ENCODE data around the gene CASKIN2. TPM values are rescaled to one million over a fixed set of nuclear protein-coding genes. Genes with fewer than 3 reads are reported as not detected.

Gene CASKIN2
- total and polyA plus RNA-seq, 4 donors: 2.3 to 12.1 (median 8.6) TPM

GRCh38 chr17:75555679-75556153, 40.4 kb upstream of the CASKIN2 start:
- Histone ChIP-seq H3K9me3 (ENCODE audit: control insufficient read depth in 4 of 4, low read length in 3 of 4) (no peaks in the 10 kb centered on the region), H3K4me1 (ENCODE audit: control insufficient read depth in 4 of 4, insufficient read depth in 4 of 4, low read length in 3 of 4) (peaks cover 18 to 48% (median 42%) of the 10 kb centered on the region in 4 donors), H3K27ac (ENCODE audit: low read depth in 1 of 2, low read length in 2 of 2) (peak overlapping the region in 1 of 2 donors; percentile 9), H3K27me3 (ENCODE audit: control insufficient read depth in 4 of 4, insufficient read depth in 4 of 4, low read length in 3 of 4) (no peaks in the 10 kb centered on the region), H3K9ac (ENCODE audit: low read depth in 1 of 2, low read length in 2 of 2) (no peak overlapping the region), H3K36me3 (ENCODE audit: control insufficient read depth in 4 of 4, insufficient read depth in 3 of 4, low read depth in 1 of 4, low read length in 3 of 4) (peaks cover 0 to 2% (median 0%) of the 10 kb centered on the region in 4 donors), H3K4me3 (ENCODE audit: low read depth in 1 of 3, low read length in 3 of 3) (no peak overlapping the region)
- WGBS: 69% methylated on average over 21 of the region's 21 CpGs
- DNase-seq (ENCODE audit: low spot score): no peak
- TF ChIP-seq, protein P1, sequence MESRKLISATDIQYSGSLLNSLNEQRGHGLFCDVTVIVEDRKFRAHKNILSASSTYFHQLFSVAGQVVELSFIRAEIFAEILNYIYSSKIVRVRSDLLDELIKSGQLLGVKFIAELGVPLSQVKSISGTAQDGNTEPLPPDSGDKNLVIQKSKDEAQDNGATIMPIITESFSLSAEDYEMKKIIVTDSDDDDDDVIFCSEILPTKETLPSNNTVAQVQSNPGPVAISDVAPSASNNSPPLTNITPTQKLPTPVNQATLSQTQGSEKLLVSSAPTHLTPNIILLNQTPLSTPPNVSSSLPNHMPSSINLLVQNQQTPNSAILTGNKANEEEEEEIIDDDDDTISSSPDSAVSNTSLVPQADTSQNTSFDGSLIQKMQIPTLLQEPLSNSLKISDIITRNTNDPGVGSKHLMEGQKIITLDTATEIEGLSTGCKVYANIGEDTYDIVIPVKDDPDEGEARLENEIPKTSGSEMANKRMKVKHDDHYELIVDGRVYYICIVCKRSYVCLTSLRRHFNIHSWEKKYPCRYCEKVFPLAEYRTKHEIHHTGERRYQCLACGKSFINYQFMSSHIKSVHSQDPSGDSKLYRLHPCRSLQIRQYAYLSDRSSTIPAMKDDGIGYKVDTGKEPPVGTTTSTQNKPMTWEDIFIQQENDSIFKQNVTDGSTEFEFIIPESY (IDR thresholded peaks at IDR 0.05): no peak
- TF ChIP-seq, protein P2, sequence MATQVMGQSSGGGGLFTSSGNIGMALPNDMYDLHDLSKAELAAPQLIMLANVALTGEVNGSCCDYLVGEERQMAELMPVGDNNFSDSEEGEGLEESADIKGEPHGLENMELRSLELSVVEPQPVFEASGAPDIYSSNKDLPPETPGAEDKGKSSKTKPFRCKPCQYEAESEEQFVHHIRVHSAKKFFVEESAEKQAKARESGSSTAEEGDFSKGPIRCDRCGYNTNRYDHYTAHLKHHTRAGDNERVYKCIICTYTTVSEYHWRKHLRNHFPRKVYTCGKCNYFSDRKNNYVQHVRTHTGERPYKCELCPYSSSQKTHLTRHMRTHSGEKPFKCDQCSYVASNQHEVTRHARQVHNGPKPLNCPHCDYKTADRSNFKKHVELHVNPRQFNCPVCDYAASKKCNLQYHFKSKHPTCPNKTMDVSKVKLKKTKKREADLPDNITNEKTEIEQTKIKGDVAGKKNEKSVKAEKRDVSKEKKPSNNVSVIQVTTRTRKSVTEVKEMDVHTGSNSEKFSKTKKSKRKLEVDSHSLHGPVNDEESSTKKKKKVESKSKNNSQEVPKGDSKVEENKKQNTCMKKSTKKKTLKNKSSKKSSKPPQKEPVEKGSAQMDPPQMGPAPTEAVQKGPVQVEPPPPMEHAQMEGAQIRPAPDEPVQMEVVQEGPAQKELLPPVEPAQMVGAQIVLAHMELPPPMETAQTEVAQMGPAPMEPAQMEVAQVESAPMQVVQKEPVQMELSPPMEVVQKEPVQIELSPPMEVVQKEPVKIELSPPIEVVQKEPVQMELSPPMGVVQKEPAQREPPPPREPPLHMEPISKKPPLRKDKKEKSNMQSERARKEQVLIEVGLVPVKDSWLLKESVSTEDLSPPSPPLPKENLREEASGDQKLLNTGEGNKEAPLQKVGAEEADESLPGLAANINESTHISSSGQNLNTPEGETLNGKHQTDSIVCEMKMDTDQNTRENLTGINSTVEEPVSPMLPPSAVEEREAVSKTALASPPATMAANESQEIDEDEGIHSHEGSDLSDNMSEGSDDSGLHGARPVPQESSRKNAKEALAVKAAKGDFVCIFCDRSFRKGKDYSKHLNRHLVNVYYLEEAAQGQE (IDR thresholded peaks at IDR 0.05): no peak
- TF ChIP-seq RXRA (IDR thresholded peaks at IDR 0.05) (peak; percentile 78 to 83), FOXA1 (IDR thresholded peaks at IDR 0.05) (no peak), SP1 (IDR thresholded peaks at IDR 0.05) (no peak), EGR1 (IDR thresholded peaks at IDR 0.05; ENCODE audit: low read depth in 2 of 2) (no peak), GABPA (IDR thresholded peaks at IDR 0.05 in 1 of 2, conservative IDR thresholded peaks at IDR 0.05 in 1 of 2) (no peak), NR2F2 (IDR thresholded peaks at IDR 0.05) (no peak), HNF4A (conservative IDR thresholded peaks at IDR 0.05) (peak; percentile 11 to 39), RAD21 (IDR thresholded peaks at IDR 0.05) (no peak), ATF3 (IDR thresholded peaks at IDR 0.05) (no peak), JUND (IDR thresholded peaks at IDR 0.05) (no peak)
- TF ChIP-seq, protein P3, sequence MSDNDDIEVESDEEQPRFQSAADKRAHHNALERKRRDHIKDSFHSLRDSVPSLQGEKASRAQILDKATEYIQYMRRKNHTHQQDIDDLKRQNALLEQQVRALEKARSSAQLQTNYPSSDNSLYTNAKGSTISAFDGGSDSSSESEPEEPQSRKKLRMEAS (IDR thresholded peaks at IDR 0.05): no peak

DNA sequence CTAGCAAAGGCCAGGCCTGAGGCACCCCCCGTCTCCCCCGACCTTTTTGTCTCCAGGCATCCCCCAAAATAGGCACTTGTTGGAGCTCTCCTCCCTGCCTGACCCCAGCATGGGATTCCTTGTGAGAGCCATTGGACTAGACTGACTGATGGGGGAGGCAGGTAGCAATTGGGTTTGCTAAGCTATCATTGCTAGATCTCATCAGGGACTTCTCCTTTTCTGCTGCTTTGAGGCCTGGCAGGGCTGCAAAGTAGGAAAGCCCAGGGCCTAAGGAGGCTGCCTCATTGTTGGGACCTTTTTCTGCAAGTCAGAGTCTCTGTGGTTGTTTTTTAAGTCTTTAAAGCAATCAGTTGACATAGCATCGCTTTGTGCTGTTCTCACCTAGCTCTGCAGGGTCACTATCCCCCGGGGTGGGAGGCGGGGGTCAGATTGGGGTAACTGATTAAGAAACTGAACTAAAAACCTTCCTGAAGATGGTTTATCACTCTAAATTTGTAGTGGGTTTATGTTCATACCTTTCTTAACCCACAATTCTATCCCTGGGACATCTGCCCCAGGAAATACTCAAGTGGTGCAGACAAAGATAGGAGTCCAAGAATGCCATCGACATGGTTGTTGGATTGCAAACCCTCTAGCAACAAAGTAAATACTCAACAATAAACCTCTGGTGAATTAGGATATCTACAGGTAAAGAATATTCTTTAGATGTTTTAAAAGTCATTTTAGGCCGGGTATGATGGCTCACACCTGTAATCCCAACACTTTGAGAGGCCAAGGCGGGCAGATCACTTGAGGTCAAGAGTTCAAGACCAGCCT, 38.2 kb upstream of the CASKIN2 start:
- Histone ChIP-seq H3K36me3 (ENCODE audit: control insufficient read depth in 4 of 4, insufficient read depth in 3 of 4, low read depth in 1 of 4, low read length in 3 of 4) (peaks cover 0 to 2% (median under 1%) of the 10 kb centered on the region in 4 donors), H3K9ac (ENCODE audit: low read depth in 1 of 2, low read length in 2 of 2) (no peak overlapping the region), H3K27ac (ENCODE audit: low read depth in 1 of 2, low read length in 2 of 2) (no peak overlapping the region), H3K4me1 (ENCODE audit: control insufficient read depth in 4 of 4, insufficient read depth in 4 of 4, low read length in 3 of 4) (peaks cover 8 to 34% (median 26%) of the 10 kb centered on the region in 4 donors), H3K9me3 (ENCODE audit: control insufficient read depth in 4 of 4, low read length in 3 of 4) (no peaks in the 10 kb centered on the region), H3K27me3 (ENCODE audit: control insufficient read depth in 4 of 4, insufficient read depth in 4 of 4, low read length in 3 of 4) (no peaks in the 10 kb centered on the region), H3K4me3 (ENCODE audit: low read depth in 1 of 3, low read length in 3 of 3) (no peak overlapping the region)
- no peak for DNase-seq (ENCODE audit: low spot score)
- WGBS: 83% methylated on average over 8 of the region's 8 CpGs
- TF ChIP-seq FOXA1 (IDR thresholded peaks at IDR 0.05): no peak
- TF ChIP-seq TAF1 (conservative IDR thresholded peaks at IDR 0.05): no peak
- no peak for TF ChIP-seq RXRA (IDR thresholded peaks at IDR 0.05)
- no peak for TF ChIP-seq HNF4G (IDR thresholded peaks at IDR 0.05)
- TF ChIP-seq, protein P3 (IDR thresholded peaks at IDR 0.05): no peak
- TF ChIP-seq FOXA2 (IDR thresholded peaks at IDR 0.05): no peak
- no peak for TF ChIP-seq RAD21 (IDR thresholded peaks at IDR 0.05)
- no peak for TF ChIP-seq YY1 (IDR thresholded peaks at IDR 0.05)
- TF ChIP-seq HNF4A (conservative IDR thresholded peaks at IDR 0.05): no peak
- no peak for TF ChIP-seq EGR1 (IDR thresholded peaks at IDR 0.05; ENCODE audit: low read depth in 2 of 2)
- TF ChIP-seq SP1 (IDR thresholded peaks at IDR 0.05): no peak
- no peak for TF ChIP-seq NR2F2 (IDR thresholded peaks at IDR 0.05)
- TF ChIP-seq CTCF (IDR thresholded peaks at IDR 0.05; ENCODE audit: low read depth, low read length, missing input control): no peak
- no peak for TF ChIP-seq ATF3 (IDR thresholded peaks at IDR 0.05)
- TF ChIP-seq, protein P1 (IDR thresholded peaks at IDR 0.05): no peak

All from liver (tissue), 9 donors.